Stimulated activated CD8-positive, alpha-beta memory T cell treated with anti-CD3 and anti-CD28 coated beads, Interleukin-4, amount 100 ng/mL, for 1 hour (primary cell): ENCODE measurements around the gene GRM2.

Source experiments
- DNase-seq, 2 donors: peaks; one replicate each; pipeline ENCODE4 v3.0.0-alpha.2; 2020; ENCODE audit warnings: low read depth in 2 of 2, low spot score in 1 of 2

The GRM2 gene

DNA sequence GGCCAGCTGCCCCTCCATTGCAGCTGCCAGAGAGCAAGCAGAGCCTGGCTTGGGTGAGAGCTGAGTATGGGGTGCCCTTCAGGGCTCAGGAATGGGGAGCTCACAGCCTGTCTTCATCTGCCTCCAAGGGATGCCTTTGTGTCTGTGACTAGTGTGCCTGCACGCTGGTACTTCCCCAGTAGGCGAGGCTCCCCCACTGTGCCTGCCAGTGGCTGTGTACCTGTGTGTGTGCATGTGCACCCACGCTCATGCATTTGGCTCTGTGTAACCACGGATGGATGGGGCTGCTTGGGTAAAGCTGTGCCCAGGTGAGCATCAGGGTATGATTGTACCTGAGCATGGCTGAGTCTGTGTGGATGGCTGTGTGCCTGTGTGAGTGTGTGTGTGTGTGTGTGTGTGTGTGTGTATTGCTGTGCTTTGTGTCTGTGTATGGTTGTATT, 2.3 kb upstream of the GRM2 start:
- no peak for DNase-seq

DNA sequence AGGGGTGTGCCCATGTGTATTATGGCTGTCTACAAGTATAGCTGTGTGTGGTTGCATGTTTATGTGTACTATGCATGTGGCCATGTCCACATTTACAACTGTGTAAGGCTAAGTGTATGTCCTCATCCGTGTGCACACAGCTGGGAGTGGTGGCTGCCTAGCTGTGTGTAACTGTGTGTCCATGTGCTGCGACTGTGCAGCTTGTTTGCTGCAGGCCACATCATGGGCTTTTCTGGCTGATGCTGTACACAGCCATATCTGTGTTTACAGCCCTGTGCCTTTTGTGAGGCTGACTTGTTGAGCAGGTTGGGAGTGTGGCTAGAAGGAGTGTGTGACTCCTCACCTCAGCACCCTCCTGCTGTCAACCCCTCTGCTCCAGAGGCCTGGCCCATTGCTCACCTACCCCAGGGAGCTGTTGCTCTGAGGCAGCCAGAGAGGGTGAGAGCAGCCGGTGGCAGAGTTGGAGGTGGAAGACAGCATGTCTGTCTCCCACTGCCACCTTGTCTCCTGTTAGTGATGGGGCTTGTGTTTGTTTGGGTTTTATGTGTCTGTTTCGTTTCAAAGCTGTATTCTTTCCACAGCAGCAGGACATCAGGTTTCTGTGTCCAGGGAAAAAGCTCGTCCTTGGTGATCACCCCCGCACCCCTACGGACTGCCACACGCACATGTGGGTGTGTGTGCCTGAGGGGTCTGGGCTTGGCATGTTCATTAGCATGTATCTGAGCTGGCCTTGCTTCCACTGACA, 1.4 kb upstream of the GRM2 start:
- DNase-seq: no peak

DNA sequence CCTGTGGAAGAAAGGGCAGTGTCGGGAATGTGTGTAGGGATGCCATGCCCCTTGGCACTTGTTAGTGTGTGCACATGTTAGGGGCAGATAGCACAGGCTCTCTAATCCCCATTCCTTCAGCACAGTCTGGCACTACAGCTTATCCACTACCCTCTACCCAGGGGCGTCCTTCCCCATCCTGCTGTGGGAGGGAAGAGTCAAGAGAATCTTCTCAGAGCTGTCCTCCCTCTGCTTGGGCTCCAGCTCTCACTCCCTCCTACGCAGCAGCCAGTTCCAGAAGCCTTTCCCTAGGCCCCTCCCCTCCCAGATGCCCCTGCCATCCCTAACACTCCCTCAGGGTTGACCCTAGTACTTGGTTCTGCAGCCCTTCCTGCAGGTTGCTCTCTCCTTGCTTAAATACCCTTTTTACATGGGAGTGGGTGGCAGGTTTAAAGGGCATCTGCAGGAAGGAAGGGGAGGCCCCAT, 815 bp upstream of the GRM2 start:
- DNase-seq: no peak

DNA sequence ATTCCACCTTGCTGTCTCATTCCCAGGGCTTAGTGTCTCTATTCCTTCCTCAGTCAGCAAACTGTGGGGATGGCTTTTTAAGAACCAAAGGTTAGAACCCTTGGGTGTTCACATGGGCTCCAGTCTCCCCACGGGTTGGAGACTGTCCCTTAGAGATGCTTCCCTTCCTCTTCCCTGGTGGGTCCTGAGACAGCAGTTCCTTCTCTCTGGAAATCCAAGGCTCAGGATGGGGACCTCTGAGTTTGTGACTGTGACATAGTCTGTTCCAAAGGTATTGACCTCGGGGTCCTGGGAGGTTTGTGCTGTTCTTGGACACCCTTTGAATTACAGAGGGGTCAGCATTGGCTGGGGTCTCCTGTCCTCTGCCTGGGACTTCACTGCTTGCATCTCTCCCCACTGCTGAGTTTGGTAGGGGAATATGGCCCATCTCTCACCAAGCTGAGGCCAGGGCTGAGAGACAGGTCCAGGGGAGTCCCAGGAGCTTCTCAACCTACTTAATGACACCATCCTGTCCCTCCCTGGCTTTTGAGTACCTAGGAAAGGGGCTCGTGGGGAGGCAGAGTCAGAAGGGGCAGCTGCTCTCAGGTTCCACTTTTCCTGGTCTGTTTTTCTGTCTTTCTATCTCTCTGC, 1.5 kb downstream of the GRM2 start:
- no peak for DNase-seq

DNA sequence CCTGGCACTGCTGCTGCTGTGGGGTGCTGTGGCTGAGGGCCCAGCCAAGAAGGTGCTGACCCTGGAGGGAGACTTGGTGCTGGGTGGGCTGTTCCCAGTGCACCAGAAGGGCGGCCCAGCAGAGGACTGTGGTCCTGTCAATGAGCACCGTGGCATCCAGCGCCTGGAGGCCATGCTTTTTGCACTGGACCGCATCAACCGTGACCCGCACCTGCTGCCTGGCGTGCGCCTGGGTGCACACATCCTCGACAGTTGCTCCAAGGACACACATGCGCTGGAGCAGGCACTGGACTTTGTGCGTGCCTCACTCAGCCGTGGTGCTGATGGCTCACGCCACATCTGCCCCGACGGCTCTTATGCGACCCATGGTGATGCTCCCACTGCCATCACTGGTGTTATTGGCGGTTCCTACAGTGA, 2.1 kb downstream of the GRM2 start:
- no peak for DNase-seq

DNA sequence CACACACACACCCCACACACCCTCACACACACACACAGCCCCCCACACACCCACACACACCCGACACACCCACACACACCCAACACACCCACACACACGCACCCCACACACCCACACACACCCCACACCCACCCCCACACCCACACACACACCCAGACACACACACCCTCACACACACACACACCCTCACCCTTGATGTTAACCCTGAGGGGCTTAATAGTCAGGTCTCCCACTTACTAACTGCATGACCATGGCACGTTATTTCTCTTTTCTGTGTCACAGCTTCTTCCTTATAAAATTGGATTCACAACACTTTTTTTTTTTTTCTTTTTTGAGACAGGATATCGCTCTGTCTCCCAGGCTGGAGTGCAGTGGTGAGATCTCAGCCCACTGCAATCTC, 2.8 kb downstream of the GRM2 start:
- DNase-seq: no peak

DNA sequence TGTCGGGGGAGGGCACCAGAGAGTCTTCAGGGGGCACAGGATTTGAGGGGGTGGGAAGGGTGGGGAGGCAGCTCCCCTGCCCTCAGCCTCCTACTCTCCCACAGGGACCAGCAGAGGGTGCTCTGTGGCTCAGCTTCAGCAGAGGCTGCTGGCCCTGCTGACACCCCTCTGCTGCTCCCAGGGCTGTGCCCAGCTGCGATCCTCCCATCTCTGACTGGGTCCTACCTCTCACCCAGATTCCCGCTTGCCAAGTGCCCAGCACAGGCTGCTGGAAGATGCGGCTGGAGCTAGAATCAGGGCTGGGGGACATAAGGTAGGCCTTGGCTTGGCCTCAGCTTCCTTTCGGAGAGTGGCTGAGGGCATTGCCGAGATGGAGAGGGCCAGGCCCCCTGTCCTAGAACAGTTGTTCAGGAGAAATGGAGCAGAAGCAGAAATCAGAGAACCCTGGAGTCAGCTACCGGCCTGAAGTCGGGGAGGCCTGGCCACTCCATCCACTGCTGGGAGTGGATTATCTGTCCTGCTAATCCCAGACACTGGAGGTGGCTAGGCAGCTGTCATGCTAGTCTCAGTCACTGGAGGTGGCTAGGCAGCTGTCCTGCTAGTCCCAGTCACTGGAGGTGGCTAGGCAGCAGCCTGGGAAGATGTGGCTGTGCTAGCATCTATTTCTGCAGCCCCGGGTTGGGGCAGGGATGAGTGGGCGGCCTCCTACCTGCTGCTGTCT, 3.9 kb downstream of the GRM2 start:
- no peak for DNase-seq

DNA sequence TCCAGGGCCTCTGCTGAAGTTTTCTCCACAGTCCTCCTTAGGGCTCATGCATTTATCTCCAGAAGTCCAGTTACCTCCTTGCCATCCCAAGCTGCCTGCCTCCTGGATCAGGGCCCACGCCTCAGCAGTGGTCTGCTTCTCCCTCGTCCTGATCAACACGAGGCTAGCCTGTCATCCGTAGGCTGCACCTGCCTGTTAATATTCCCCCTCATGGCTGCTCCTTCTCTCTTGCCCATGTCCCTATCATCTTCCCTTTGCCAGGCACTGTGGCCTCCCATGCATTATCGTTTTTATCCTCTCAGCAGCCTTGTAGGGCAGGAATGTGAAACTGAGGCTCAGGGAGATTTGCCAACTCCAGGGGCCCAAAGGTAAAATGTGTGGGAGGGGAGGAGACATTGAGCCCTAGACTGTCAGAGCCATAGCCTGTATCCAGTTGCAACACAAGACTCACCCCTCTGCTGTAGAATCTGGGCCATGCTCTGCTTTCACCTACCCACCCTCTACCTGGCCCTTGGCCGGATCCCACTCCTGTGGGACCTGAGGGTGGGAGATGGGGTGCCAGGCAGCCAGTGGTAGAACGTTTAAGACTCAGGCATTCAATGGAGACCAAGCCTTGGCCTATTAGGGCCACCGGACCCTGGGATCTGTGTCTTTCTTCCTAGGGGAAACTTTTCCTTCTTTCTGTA, 4.6 kb downstream of the GRM2 start:
- no peak for DNase-seq

DNA sequence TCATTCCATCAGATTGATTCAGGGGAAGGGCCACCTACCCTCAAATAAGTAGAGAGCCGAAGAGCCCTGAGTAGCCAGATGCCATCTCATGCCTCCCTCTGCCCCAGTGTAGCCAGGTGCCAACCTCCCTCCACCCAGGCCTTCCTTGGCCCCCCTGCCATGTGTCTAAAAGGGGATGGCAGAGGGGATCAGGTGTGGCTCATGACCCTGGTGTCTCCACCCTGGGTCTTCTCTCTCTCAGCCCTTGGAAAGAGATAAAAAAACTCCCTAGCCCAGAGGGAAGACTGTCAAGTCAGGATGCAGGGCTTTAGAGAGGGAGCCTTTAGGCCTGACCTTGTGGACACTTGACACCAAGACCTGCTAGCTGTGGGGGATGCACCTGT, 5.2 kb downstream of the GRM2 start:
- no peak for DNase-seq

DNA sequence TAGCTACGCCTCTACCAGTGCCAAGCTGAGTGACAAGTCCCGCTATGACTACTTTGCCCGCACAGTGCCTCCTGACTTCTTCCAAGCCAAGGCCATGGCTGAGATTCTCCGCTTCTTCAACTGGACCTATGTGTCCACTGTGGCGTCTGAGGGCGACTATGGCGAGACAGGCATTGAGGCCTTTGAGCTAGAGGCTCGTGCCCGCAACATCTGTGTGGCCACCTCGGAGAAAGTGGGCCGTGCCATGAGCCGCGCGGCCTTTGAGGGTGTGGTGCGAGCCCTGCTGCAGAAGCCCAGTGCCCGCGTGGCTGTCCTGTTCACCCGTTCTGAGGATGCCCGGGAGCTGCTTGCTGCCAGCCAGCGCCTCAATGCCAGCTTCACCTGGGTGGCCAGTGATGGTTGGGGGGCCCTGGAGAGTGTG, 5.7 kb downstream of the GRM2 start:
- DNase-seq: no peak

DNA sequence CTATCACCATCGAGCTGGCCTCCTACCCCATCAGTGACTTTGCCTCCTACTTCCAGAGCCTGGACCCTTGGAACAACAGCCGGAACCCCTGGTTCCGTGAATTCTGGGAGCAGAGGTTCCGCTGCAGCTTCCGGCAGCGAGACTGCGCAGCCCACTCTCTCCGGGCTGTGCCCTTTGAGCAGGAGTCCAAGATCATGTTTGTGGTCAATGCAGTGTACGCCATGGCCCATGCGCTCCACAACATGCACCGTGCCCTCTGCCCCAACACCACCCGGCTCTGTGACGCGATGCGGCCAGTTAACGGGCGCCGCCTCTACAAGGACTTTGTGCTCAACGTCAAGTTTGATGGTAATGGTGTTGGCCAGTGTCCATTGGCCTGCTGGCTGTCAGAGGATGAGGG, 6.1 kb downstream of the GRM2 start:
- no peak for DNase-seq

DNA sequence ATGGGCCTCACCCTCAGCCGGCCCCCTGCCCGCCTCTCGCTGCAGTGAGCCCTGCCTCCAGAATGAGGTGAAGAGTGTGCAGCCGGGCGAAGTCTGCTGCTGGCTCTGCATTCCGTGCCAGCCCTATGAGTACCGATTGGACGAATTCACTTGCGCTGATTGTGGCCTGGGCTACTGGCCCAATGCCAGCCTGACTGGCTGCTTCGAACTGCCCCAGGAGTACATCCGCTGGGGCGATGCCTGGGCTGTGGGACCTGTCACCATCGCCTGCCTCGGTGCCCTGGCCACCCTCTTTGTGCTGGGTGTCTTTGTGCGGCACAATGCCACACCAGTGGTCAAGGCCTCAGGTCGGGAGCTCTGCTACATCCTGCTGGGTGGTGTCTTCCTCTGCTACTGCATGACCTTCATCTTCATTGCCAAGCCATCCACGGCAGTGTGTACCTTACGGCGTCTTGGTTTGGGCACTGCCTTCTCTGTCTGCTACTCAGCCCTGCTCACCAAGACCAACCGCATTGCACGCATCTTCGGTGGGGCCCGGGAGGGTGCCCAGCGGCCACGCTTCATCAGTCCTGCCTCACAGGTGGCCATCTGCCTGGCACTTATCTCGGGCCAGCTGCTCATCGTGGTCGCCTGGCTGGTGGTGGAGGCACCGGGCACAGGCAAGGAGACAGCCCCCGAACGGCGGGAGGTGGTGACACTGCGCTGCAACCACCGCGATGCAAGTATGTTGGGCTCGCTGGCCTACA, 8.5 kb downstream of the GRM2 start:
- no peak for DNase-seq

DNA sequence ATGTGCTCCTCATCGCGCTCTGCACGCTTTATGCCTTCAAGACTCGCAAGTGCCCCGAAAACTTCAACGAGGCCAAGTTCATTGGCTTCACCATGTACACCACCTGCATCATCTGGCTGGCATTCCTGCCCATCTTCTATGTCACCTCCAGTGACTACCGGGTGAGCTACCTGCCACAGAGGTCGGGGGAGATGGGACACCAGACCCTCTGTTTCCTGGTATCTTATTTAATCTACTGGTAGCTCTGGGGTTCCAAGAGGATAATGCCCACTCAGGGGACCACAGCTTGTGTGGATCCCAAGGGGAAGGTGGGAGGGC, 9.1 kb downstream of the GRM2 start:
- DNase-seq: no peak

DNA sequence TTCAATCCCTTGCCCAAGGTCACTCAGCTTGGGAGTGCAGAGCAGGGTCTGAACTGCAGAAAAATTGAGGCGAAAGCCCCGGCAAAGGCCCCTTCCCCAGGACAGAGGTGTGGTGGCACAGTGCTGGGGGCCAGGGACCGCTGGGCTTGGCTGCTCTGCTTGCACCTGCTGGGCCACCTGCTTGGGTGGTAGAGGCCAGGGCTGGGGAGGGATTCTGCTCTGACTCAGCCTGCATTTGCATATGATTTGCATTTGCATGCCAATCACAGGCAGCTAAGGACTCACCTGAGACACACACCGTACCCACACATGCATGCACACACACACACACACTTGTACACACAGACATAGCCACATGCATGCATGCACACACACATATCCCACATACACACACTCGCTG, 9.9 kb downstream of the GRM2 start:
- no peak for DNase-seq

DNA sequence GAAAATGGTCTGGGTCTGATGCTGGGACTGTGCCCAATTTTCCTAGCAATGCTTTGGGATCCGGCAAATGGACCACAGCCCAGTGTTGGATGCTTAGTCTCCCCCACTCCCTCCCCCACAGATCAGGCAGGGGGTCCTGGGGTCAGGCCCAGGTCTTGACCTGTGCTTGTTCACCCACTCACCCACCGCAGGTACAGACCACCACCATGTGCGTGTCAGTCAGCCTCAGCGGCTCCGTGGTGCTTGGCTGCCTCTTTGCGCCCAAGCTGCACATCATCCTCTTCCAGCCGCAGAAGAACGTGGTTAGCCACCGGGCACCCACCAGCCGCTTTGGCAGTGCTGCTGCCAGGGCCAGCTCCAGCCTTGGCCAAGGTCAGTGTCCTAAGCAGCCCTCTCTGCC, 10.6 kb downstream of the GRM2 start:
- no peak for DNase-seq

DNA sequence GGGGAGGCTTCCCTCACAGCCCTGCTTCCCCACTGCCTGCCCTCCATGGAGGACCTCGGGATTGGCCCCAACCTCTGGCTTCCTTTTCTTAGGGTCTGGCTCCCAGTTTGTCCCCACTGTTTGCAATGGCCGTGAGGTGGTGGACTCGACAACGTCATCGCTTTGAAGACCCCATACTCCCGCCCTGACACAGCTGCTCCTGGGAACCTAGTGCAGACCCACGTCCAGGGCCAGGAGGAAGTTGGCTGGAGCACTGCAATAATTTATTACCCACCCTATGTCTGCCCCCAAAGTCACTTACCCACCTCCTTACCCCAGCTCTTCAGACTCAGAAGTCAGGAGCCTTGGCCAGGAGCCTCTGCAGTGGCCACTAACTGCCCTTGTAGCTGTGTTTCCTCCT, 11.1 kb downstream of the GRM2 start:
- DNase-seq: no peak

DNA sequence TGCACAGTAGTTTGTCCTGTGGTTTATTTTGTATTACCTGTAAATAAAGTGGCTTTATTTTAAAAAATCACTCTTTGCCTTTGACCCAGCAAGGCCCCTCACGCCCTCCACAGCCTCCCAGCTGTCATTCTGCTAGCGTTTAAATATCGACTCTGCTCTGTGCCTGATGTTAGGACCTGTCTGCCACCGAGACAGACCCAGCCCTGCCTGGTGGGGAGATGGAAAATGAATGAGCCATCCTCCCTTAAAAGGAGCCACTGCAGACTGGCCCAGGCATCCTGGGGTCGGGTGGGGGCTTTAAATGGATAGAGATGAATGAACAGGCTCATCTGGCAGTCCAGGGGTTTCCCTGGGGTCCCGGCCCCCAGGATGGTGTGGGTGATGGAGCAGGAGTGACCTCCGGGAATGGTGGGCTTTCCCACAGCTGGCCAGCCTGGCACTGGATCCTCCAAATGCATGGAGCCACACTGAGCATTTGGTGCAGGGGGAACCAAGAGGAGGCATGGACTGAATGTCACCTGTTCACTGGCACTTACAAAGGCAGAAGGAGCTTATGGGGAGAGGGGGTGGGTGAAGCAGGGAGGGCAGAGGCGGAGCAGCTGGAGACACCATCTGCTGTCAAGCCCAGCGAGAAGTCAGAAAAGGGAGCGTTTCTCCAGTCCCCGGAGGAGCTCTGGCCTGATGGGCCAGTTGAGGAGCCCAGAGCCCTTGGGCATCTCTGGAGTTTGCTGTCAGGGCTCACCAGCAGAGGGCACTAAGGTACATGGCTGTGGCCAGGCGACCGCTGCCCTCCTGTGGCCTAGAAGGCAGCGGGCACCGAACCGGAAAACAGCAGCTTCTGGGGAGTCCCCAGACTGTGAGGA, 11.9 kb downstream of the GRM2 start:
- no peak for DNase-seq

DNA sequence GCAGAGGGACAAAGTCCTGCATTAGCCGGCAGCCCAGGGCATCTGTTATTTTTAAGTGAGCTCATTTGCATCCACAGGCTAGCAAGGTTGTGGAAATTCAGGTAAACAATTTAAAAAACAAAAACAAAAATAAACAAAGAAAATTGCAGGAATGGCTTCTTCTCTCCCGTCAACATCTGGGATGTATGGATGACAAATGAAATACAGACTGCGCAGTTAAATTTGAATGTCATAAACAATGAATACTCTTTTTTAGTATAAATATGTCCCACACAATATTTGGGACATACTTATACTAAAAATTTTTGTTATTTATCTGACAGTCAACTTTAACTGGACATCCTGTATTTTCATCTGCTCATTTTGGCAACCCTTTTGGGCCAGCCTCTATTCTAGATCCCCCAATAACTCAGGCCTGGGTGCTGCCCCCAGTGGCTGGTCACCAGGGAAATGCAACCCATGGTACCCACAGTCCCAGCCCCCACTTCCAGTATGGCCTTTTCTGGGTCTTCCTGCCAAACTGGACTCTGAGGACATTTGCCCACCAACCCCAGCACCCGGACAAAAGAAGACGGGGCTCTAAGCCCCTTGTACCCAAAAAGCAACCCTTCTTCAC, 12.7 kb downstream of the GRM2 start:
- DNase-seq: no peak

DNA sequence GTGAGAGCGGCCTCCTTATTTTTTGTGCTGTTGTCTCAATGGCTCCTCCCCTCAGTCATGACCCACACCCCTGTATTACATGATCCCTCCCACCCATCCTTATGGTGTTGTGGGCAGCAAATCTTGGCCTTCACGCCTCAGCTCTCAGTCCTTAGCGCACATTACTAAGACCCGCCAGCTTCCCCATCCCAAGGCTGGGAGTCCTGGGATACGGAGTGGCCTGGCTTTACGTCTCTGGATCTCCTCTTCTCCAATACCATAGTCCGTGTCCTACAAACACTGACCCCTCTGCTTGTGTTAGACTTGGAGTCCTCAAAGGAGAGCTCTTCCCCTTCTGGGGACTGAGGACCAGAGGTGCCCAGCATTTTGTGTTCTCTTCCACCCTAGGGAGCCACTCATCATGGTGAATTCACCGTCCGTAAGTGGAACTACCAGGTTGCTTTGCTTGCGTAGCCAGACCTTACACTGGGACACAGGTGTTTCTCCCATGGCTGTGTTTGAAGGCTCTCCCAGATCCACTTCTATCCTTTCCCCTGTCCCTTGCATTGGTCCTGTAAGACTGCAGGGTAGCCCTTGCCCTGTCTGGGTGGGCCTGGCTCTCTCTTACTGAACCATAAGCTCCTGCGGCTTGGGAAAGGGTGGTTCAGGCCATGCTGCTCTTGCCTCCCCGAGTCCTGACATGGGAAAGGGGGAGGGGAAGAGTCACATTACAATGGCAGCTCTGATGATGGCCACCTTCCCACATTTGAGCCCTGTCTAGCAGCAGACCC, 13.6 kb downstream of the GRM2 start:
- DNase-seq: no peak
